Neural cell (in vitro differentiated cells): Measurements from ENCODE around the gene CTCF.

Experiments used
- CTCF ChIP-seq: fragments of 450-650 bp; IDR thresholded peaks from 2 replicates; pipeline ENCODE4 v1.5.1; 2014; ENCODE audit warnings: antibody characterized with exemption, mild to moderate bottlenecking, moderate library complexity; ENCODE audit not compliant: poor library complexity, severe bottlenecking
- EZH2 ChIP-seq: fragments of 200-600, 300-800 bp; shearing (Covaris generic), sonication (generic); IDR thresholded peaks from 2 replicates; pipeline ENCODE4 v1.6.1; 2014; ENCODE audit warnings: antibody characterized with exemption, low read length, borderline replicate concordance, mild to moderate bottlenecking; ENCODE audit not compliant: insufficient read depth, poor library complexity, severe bottlenecking
- RAD21 ChIP-seq: fragments of 450-650 bp; conservative IDR thresholded peaks from 2 replicates; pipeline ENCODE4 v1.6.1; 2014; ENCODE audit warnings: antibody characterized with exemption, mild to moderate bottlenecking, moderate library complexity
- REST ChIP-seq: IDR thresholded peaks from 2 replicates; pipeline ENCODE4 v1.6.1; 2012; ENCODE audit warnings: borderline replicate concordance
- TAF1 ChIP-seq: IDR thresholded peaks from 2 replicates; pipeline ENCODE4 v1.6.1; 2012; ENCODE audit warnings: low read depth

- TF ChIP-seq EZH2 (no peak), CTCF (no peak), REST (no peak), RAD21 (no peak), TAF1 (no peak)
These were observed 113.2 kb downstream of the CTCF start for GRCh38 chr16:67675579-67675935.
